ENCODE results near the gene GRM7.

DNA sequence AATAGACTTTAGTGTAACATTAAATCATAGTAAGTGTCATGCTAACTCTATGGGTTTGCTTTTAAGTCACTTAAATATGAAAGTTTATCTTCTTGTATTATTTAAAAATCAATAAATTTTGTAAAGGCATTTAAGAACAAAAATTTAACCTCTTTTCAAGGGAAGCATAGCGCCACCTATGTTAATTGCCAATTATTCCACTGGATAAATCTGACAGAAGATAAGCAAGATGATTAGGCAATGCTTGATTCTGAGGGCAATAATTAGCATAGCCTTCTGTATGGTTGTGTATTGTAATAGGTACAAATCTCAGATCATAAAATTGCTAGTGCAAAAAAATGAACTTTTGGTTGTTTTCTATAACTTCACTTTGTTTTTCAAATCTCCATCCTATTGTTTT lies 560.1 kb downstream of the GRM7 start:
- TF ChIP-seq SPI1 (IDR thresholded peaks at IDR 0.05; ENCODE audit: borderline replicate concordance, low read depth), result no peak
- TF ChIP-seq, protein P1, sequence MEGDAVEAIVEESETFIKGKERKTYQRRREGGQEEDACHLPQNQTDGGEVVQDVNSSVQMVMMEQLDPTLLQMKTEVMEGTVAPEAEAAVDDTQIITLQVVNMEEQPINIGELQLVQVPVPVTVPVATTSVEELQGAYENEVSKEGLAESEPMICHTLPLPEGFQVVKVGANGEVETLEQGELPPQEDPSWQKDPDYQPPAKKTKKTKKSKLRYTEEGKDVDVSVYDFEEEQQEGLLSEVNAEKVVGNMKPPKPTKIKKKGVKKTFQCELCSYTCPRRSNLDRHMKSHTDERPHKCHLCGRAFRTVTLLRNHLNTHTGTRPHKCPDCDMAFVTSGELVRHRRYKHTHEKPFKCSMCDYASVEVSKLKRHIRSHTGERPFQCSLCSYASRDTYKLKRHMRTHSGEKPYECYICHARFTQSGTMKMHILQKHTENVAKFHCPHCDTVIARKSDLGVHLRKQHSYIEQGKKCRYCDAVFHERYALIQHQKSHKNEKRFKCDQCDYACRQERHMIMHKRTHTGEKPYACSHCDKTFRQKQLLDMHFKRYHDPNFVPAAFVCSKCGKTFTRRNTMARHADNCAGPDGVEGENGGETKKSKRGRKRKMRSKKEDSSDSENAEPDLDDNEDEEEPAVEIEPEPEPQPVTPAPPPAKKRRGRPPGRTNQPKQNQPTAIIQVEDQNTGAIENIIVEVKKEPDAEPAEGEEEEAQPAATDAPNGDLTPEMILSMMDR (IDR thresholded peaks at IDR 0.05; ENCODE audit: insufficient read depth, low read length), result no peak
- TF ChIP-seq, protein P2, sequence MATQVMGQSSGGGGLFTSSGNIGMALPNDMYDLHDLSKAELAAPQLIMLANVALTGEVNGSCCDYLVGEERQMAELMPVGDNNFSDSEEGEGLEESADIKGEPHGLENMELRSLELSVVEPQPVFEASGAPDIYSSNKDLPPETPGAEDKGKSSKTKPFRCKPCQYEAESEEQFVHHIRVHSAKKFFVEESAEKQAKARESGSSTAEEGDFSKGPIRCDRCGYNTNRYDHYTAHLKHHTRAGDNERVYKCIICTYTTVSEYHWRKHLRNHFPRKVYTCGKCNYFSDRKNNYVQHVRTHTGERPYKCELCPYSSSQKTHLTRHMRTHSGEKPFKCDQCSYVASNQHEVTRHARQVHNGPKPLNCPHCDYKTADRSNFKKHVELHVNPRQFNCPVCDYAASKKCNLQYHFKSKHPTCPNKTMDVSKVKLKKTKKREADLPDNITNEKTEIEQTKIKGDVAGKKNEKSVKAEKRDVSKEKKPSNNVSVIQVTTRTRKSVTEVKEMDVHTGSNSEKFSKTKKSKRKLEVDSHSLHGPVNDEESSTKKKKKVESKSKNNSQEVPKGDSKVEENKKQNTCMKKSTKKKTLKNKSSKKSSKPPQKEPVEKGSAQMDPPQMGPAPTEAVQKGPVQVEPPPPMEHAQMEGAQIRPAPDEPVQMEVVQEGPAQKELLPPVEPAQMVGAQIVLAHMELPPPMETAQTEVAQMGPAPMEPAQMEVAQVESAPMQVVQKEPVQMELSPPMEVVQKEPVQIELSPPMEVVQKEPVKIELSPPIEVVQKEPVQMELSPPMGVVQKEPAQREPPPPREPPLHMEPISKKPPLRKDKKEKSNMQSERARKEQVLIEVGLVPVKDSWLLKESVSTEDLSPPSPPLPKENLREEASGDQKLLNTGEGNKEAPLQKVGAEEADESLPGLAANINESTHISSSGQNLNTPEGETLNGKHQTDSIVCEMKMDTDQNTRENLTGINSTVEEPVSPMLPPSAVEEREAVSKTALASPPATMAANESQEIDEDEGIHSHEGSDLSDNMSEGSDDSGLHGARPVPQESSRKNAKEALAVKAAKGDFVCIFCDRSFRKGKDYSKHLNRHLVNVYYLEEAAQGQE (IDR thresholded peaks at IDR 0.05; ENCODE audit: insufficient replicate concordance, low read depth), result no peak
- no peak for TF ChIP-seq GABPA (IDR thresholded peaks at IDR 0.05; ENCODE audit: low read depth)
- TF ChIP-seq POLR2AphosphoS5 (IDR thresholded peaks at IDR 0.05; ENCODE audit: low read depth), result no peak

Data from HL-60 (cell line).